HT-29 (cell line): ENCODE data around the gene RNF19B. TPM values are rescaled to one million over a fixed set of nuclear protein-coding genes. Genes with fewer than 3 reads are reported as not detected.

ENCODE experiments used
- DNase-seq: peaks from one replicate; pipeline ENCODE4 v3.0.0-alpha.2; 2015; ENCODE audit warnings: low spot score
- total RNA-seq: library from RNA; depleted of rRNA; stranded (reverse); fragments of >200 nt; shearing (Covaris generic); gene quantifications from 2 replicates; pipeline ENCODE4 v1.2.3, GENCODE V29; 2014; rRNA removed

Gene RNF19B
- total RNA-seq, 1 experiment from 2014 or later, result 15.8 TPM

DNA sequence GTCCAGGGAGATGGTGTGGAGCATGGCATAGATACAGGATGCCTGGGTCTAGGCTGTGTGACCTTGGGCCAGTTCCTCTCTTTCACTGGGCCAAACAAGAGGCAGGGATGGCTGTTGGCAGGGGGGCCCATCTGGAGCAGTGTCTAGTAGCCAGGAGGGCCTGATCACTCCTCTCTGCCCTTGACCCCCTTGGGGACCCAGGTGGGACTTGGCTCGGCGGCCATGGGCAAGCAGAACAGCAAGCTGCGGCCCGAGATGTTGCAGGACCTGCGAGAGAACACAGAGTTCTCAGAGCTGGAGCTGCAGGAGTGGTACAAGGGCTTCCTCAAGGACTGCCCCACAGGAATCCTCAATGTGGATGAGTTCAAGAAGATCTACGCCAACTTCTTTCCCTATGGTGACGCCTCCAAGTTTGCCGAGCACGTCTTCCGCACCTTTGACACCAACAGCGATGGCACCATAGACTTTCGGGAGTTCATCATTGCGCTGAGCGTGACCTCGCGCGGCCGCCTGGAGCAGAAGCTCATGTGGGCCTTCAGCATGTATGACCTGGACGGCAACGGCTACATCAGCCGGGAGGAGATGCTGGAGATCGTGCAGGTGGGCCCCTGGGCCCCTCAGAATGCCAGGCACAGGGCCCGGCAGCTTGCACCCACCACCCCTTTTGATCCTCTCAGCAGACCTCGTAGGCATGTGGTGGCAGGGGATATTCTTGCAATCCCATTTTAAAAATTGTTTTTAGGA lies 75.8 kb downstream of the RNF19B start:
- no peak for DNase-seq

DNA sequence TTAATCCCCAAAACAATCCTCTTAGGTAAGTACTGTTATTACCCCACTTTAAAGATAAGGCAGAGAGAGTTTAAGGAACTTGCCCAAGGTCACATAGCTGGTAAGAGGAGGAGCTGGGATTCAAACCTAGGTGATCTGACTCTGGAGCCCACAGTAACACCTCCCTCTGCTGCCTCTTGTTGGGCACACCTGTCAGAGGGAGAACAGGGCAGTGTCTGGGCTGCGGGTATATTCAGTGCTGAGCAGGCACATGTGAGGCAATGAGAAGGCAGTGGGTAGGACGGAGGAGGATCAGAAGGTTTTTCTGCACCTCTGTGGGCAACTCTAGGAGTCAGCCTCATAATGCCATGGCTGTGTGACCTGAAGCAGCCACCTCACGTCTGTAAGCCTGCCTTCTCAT lies 76.5 kb downstream of the RNF19B start:
- no peak for DNase-seq

DNA sequence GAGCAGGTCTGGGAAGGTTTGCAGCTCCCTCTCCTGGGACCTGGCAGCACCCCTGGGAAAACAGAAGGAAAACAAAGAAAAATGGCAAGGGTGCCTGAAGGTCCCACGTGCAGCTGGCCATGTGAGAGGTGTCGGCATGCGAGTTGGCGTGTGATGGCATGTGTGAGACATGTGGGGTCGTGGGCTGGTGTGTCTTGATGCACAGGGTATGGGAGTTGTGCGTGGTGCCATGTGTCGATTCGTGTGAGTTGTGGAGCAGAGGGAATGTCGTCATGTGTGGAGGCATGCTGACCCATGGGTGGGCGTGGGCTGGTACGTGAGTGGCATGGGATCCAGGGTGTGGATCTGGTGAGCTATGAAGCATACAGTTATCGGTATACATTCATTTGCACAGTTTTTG lies 77.0 kb downstream of the RNF19B start:
- no peak for DNase-seq

DNA sequence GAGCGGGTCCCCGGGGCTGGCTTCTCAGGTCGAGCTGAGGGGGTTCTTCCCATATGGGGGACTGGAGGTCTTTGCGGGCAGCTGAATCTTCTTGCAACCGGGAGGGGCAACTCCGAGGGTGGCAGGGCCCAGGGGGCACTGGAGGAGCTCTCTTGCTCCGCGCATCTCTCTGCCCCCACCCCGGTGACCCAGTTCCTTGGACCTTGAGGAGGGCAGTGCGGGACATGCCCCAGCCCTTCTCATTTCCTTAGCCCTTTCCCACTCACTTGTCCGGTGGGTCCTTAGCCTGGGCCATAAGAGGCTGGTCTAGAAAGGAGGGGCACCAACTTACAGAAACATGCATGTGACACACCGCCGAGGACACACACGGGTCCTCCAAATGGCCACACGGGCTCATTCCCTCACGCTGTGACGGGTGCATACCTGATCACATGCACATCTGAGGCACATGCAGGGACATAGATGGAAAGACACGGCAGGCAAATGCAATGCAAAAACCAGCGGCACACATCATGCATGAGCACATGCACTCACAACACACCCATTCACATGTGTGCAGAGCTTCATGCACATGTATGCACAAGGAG lies 77.7 kb downstream of the RNF19B start:
- DNase-seq, result no peak

Other genes with a start within 250 kb of the RNF19B start
- gene YARS1, start 147.5 kb downstream of the RNF19B start, total RNA-seq, result 148 and 154 TPM in 2 replicates
- 7.4 and 7.9 TPM in 2 replicates for gene S100PBP, start 147.2 kb downstream of the RNF19B start, total RNA-seq
- gene FNDC5, start 93.9 kb downstream of the RNF19B start, total RNA-seq, result not detected in 2 replicates
- gene HPCA, start 78.3 kb downstream of the RNF19B start, total RNA-seq, result 0.79 and 2.4 TPM in 2 replicates
- 789 and 818 TPM in 2 replicates for gene TMEM54, start 63.4 kb downstream of the RNF19B start, total RNA-seq
- gene AK2, start 72.1 kb upstream of the RNF19B start, total RNA-seq, result 204 and 223 TPM in 2 replicates
- 0.13 TPM in 1 of 2 replicates, not detected in the other for gene AZIN2, start 116.3 kb upstream of the RNF19B start, total RNA-seq
- gene TRIM62, start 217.2 kb upstream of the RNF19B start, total RNA-seq, result 5.3 and 7.7 TPM in 2 replicates